Measurements from ENCODE around the gene PHKA2. TPM values are rescaled to one million over a fixed set of nuclear protein-coding genes. Genes with fewer than 3 reads are reported as not detected.

The PHKA2 gene
- total RNA-seq, 1 experiment from 2014 or later = 43.0 TPM

DNA sequence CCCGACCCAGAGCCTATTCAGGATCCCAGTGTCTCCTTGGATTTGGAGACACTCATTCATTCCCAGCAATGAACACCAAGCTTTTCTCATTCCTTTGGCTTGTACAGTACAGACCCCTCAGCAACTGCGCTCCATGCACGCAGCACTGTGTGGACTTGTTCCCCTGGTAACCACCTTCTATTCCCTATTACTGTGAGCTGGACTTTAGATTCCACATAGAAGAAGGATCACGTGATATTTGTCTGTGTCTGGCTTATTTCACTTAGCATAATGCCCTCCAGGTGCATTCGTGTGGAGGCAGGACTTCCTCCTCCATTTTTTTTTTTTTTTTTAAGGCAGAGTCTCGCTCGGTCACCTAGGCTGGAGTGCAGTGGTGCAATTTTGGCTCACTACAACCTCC is 106.4 kb downstream of the PHKA2 start:
- TF ChIP-seq, protein P1, sequence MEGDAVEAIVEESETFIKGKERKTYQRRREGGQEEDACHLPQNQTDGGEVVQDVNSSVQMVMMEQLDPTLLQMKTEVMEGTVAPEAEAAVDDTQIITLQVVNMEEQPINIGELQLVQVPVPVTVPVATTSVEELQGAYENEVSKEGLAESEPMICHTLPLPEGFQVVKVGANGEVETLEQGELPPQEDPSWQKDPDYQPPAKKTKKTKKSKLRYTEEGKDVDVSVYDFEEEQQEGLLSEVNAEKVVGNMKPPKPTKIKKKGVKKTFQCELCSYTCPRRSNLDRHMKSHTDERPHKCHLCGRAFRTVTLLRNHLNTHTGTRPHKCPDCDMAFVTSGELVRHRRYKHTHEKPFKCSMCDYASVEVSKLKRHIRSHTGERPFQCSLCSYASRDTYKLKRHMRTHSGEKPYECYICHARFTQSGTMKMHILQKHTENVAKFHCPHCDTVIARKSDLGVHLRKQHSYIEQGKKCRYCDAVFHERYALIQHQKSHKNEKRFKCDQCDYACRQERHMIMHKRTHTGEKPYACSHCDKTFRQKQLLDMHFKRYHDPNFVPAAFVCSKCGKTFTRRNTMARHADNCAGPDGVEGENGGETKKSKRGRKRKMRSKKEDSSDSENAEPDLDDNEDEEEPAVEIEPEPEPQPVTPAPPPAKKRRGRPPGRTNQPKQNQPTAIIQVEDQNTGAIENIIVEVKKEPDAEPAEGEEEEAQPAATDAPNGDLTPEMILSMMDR (IDR thresholded peaks at IDR 0.05; ENCODE audit: insufficient read depth in 1 of 2, low read depth in 1 of 2, low read length in 1 of 2, severe bottlenecking in 1 of 2, unreplicated experiment in 1 of 2) = no peak
- Histone ChIP-seq H3K36me3 (ENCODE audit: control insufficient read depth, insufficient read depth, low read length) (no peaks in the 10 kb centered on the region; the same call in 1 of the 2 replicates), H3K27me3 (replicated peaks; ENCODE audit: control insufficient read depth, insufficient read depth, low read length) (no peaks in the 10 kb centered on the region), H3K9me3 (no peaks in the 10 kb centered on the region), H3K4me1 (peaks cover 7% of the 10 kb centered on the region), H3K4me3 (ENCODE audit: low read depth, low read length) (no peak overlapping the region)
- intact Hi-C loops (cut with micrococcal nuclease; ENCODE audit: unreplicated experiment) = no loop called here
- Mint-ChIP-seq H3K27ac (ENCODE audit: unreplicated experiment) (no peak overlapping the region), H3K4me1 (ENCODE audit: low read depth, unreplicated experiment) (no peaks in the 10 kb centered on the region), H3K27me3 (ENCODE audit: insufficient read depth, unreplicated experiment) (no peaks in the 10 kb centered on the region), H3K36me3 (ENCODE audit: insufficient read depth, unreplicated experiment) (no peaks in the 10 kb centered on the region), H3K4me3 (ENCODE audit: unreplicated experiment) (no peak overlapping the region), H3K9me3 (ENCODE audit: unreplicated experiment) (no peaks in the 10 kb centered on the region)
- CTCF ChIA-PET = interaction anchor here (0.7 kb wide), 1 partner anchor 963 kb away, joined by 3 read pairs; no protein-coding TSS in a partner anchor
- no peak for DNase-seq
- BruUV-seq (replicated peaks) = no TSS peak
- POLR2A ChIA-PET = no interaction called here

DNA sequence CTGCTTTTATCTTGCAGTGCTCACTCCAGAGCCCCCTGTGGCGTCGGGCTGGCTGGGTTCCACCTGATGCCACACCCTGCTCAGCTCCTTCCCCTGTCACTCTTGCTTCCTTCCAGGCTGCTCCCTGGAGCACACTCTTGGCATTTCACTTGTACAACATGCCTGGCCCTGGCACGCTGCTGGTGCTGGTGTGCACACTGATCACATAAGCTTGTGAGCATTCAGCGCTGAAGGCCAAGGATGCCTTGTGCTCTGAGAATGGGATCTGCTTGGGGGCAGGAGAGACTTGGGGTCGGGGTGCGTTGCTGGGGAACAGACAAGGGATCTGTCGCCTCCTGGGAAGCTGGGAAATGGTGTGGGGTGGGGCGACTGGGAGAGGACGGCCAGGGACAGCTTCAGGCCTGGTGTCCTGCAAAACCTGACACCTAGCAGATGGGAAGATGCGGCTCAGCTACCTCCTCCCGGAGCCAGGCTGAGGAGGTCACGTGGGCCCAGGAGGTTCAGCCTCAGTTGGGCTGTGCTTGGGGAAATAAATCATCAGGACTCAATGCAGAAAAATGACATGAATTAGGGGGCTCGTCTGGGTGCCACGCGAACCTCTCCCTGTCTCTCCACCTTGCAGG is 108.5 kb downstream of the PHKA2 start:
- BruUV-seq (replicated peaks) = no TSS peak
- no peak overlapping the region for H3K4me3 ChIP-seq (ENCODE audit: low read depth, low read length)
- H3K27ac Mint-ChIP-seq (ENCODE audit: unreplicated experiment) = no peak overlapping the region
- H3K4me3 Mint-ChIP-seq (ENCODE audit: unreplicated experiment) = no peak overlapping the region
- no peaks in the 10 kb centered on the region; the same call in 1 of the 2 replicates for H3K4me1 ChIP-seq
- ChIA-PET CTCF (no interaction called here), POLR2A (no interaction called here)
- H3K27me3 Mint-ChIP-seq (ENCODE audit: insufficient read depth, unreplicated experiment) = no peaks in the 10 kb centered on the region
- intact Hi-C loops (cut with micrococcal nuclease; ENCODE audit: unreplicated experiment) = no loop called here
- no peaks in the 10 kb centered on the region for H3K9me3 ChIP-seq
- no peaks in the 10 kb centered on the region for H3K27me3 ChIP-seq (replicated peaks; ENCODE audit: control insufficient read depth, insufficient read depth, low read length)
- no peaks in the 10 kb centered on the region for H3K9me3 Mint-ChIP-seq (ENCODE audit: unreplicated experiment)
- DNase-seq = no peak
- TF ChIP-seq, protein P1 (IDR thresholded peaks at IDR 0.05; ENCODE audit: insufficient read depth in 1 of 2, low read depth in 1 of 2, low read length in 1 of 2, severe bottlenecking in 1 of 2, unreplicated experiment in 1 of 2) = no peak
- H3K36me3 ChIP-seq (ENCODE audit: control insufficient read depth, insufficient read depth, low read length) = no peaks in the 10 kb centered on the region; the same call in 1 of the 2 replicates
- no peaks in the 10 kb centered on the region for H3K4me1 Mint-ChIP-seq (ENCODE audit: low read depth, unreplicated experiment)
- H3K36me3 Mint-ChIP-seq (ENCODE audit: insufficient read depth, unreplicated experiment) = no peaks in the 10 kb centered on the region

DNA sequence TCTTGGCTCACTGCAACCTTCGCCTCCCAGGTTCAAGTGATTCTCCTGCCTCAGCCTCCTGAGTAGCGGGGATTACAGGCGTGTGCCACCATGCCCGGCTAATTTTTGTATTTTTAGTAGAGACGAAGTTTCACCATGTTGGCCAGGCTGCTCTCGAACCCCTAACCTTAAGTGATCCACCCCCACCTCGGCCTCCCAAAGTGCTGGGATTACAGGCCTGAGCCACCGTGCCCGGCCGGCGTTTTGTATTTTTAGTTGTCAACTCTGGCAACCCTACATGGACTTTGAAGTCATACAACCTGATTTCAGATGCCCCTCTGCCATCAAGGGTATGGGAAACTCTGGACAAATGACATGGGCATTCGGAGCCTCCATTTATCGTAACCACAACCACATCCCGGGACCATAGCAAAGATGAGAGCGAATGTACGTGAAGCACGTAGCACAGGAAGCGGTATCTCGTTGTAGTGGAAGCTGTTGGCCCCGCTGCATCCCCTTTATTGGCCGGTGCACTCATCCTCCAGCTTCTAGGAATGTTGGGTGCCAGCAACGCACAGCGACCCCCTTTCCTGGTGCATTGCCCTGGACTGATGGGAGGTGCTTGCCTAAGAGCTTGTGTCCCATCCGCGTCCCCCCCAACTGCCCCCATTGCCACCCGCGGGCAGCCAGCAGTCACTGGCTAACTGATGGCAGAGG is 109.2 kb downstream of the PHKA2 start:
- Histone ChIP-seq H3K4me3 (ENCODE audit: low read depth, low read length) (no peak overlapping the region), H3K36me3 (ENCODE audit: control insufficient read depth, insufficient read depth, low read length) (no peaks in the 10 kb centered on the region; the same call in 1 of the 2 replicates), H3K27me3 (replicated peaks; ENCODE audit: control insufficient read depth, insufficient read depth, low read length) (no peaks in the 10 kb centered on the region), H3K4me1 (no peaks in the 10 kb centered on the region; the same call in 1 of the 2 replicates), H3K9me3 (no peaks in the 10 kb centered on the region)
- no peak overlapping the region for H3K4me3 Mint-ChIP-seq (ENCODE audit: unreplicated experiment)
- TF ChIP-seq, protein P1 (IDR thresholded peaks at IDR 0.05; ENCODE audit: insufficient read depth in 1 of 2, low read depth in 1 of 2, low read length in 1 of 2, severe bottlenecking in 1 of 2, unreplicated experiment in 1 of 2) = no peak
- no peak for DNase-seq
- H3K36me3 Mint-ChIP-seq (ENCODE audit: insufficient read depth, unreplicated experiment) = no peaks in the 10 kb centered on the region
- no peaks in the 10 kb centered on the region for H3K9me3 Mint-ChIP-seq (ENCODE audit: unreplicated experiment)
- H3K4me1 Mint-ChIP-seq (ENCODE audit: low read depth, unreplicated experiment) = no peaks in the 10 kb centered on the region
- intact Hi-C loops (cut with micrococcal nuclease; ENCODE audit: unreplicated experiment) = no loop called here
- H3K27ac Mint-ChIP-seq (ENCODE audit: unreplicated experiment) = no peak overlapping the region
- POLR2A ChIA-PET = no interaction called here
- no peaks in the 10 kb centered on the region for H3K27me3 Mint-ChIP-seq (ENCODE audit: insufficient read depth, unreplicated experiment)
- CTCF ChIA-PET = no interaction called here
- no TSS peak for BruUV-seq (replicated peaks)
